ENCODE measurements around the gene DPP10. TPM values are rescaled to one million over a fixed set of nuclear protein-coding genes. Genes with fewer than 3 reads are reported as not detected.

The DPP10 gene
- total and polyA plus RNA-seq, 4 donors = 0.08 to 5.0 (median 0.27) TPM

- peaks cover 0 to 8% (median 0%) of the 10 kb centered on the region in 5 donors for H3K4me1 ChIP-seq (ENCODE audit: control insufficient read depth in 5 of 5, insufficient read depth in 5 of 5, low read length in 5 of 5)
- H3K9ac ChIP-seq (ENCODE audit: insufficient read depth in 1 of 2, low read length in 2 of 2) = no peak overlapping the region
- DNase-seq (no peak), ATAC-seq (ENCODE audit: insufficient read depth, low FRiP score) (no peak)
- WGBS, 2 donors = 87 to 89% methylated on average over 6 of the region's 6 CpGs
- no peak overlapping the region for H3K27ac ChIP-seq (ENCODE audit: low read depth in 1 of 2, low read length in 1 of 2)
- no peaks in the 10 kb centered on the region for H3K36me3 ChIP-seq (ENCODE audit: control insufficient read depth in 4 of 4, insufficient read depth in 4 of 4, low read length in 4 of 4)
- no peak overlapping the region for H3K4me3 ChIP-seq
- no peaks in the 10 kb centered on the region for H3K9me3 ChIP-seq (ENCODE audit: control insufficient read depth in 4 of 4, insufficient read depth in 3 of 4, low read length in 3 of 4)
- H3K27me3 ChIP-seq (ENCODE audit: control insufficient read depth in 3 of 3, insufficient read depth in 3 of 3, low read length in 2 of 3) = no peaks in the 10 kb centered on the region
- no peak for TF ChIP-seq CTCF (IDR thresholded peaks at IDR 0.05; ENCODE audit: control extremely low read depth, extremely low read depth)
Observed at GRCh38 chr2:114548151-114548550, 105.7 kb downstream of the DPP10 start.

GRCh38 chr2:114550364-114550763 lies 107.9 kb downstream of the DPP10 start:
- no peak overlapping the region for H3K27ac ChIP-seq (ENCODE audit: low read depth in 1 of 2, low read length in 1 of 2)
- no peak overlapping the region for H3K9ac ChIP-seq (ENCODE audit: insufficient read depth in 1 of 2, low read length in 2 of 2)
- ATAC-seq (ENCODE audit: insufficient read depth, low FRiP score) (no peak), DNase-seq (no peak)
- H3K4me1 ChIP-seq (ENCODE audit: control insufficient read depth in 5 of 5, insufficient read depth in 5 of 5, low read length in 5 of 5) = no peaks in the 10 kb centered on the region
- WGBS, 2 donors = 75 to 79% methylated on average over 2 of the region's 2 CpGs
- no peaks in the 10 kb centered on the region for H3K9me3 ChIP-seq (ENCODE audit: control insufficient read depth in 4 of 4, insufficient read depth in 3 of 4, low read length in 3 of 4)
- H3K4me3 ChIP-seq = no peak overlapping the region
- H3K36me3 ChIP-seq (ENCODE audit: control insufficient read depth in 4 of 4, insufficient read depth in 4 of 4, low read length in 4 of 4) = no peaks in the 10 kb centered on the region
- no peaks in the 10 kb centered on the region for H3K27me3 ChIP-seq (ENCODE audit: control insufficient read depth in 3 of 3, insufficient read depth in 3 of 3, low read length in 2 of 3)
- TF ChIP-seq CTCF (IDR thresholded peaks at IDR 0.05; ENCODE audit: control extremely low read depth, extremely low read depth) = no peak

- H3K4me1 ChIP-seq (ENCODE audit: control insufficient read depth in 5 of 5, insufficient read depth in 5 of 5, low read length in 5 of 5) = no peaks in the 10 kb centered on the region
- DNase-seq (peak; percentile 68 to 86 (median 84)), ATAC-seq (ENCODE audit: insufficient read depth, low FRiP score) (peak; percentile 80)
- 43 to 53% methylated on average over 5 of the region's 5 CpGs for WGBS, 2 donors
- no peak overlapping the region for H3K27ac ChIP-seq (ENCODE audit: low read depth in 1 of 2, low read length in 1 of 2)
- peak; percentile 18 for TF ChIP-seq CTCF (IDR thresholded peaks at IDR 0.05; ENCODE audit: control extremely low read depth, extremely low read depth)
- H3K36me3 ChIP-seq (ENCODE audit: control insufficient read depth in 4 of 4, insufficient read depth in 4 of 4, low read length in 4 of 4) = no peaks in the 10 kb centered on the region
- no peaks in the 10 kb centered on the region for H3K27me3 ChIP-seq (ENCODE audit: control insufficient read depth in 3 of 3, insufficient read depth in 3 of 3, low read length in 2 of 3)
- no peak overlapping the region for H3K4me3 ChIP-seq
- H3K9ac ChIP-seq (ENCODE audit: insufficient read depth in 1 of 2, low read length in 2 of 2) = no peak overlapping the region
- no peaks in the 10 kb centered on the region for H3K9me3 ChIP-seq (ENCODE audit: control insufficient read depth in 4 of 4, insufficient read depth in 3 of 4, low read length in 3 of 4)
Observed at GRCh38 chr2:114550895-114551793, 108.7 kb downstream of the DPP10 start.

Data from lung (tissue), 12 donors.